GM21367 (cell line): ENCODE results near the gene ATG5.
A peak's percentile ranks its signal among the peaks of the same experiment; 100 is the strongest.
"Not testable (repeated sequence)": the region's sequence is repeated elsewhere in the genome, so short reads cannot be mapped to it uniquely, and the experiment has no call there.

Source experiments
- ATAC-seq: cut with Tn5 transposase; IDR thresholded peaks from one replicate; pipeline ENCODE4 v1.9.1; 2021; ENCODE audit not compliant: unreplicated experiment

ATG5 gene

GRCh38 chr6:106315765-106316374 is 9.7 kb downstream of the ATG5 start:
- ATAC-seq = no peak

- ATAC-seq = no peak
Observed at GRCh38 chr6:106309766-106310373, 15.7 kb downstream of the ATG5 start.

- no peak for ATAC-seq
Observed at GRCh38 chr6:106308985-106309384, 16.6 kb downstream of the ATG5 start.

GRCh38 chr6:106305740-106306139 is 19.8 kb downstream of the ATG5 start:
- no peak for ATAC-seq

- ATAC-seq = no peak
Observed at GRCh38 chr6:106300944-106301343, 24.6 kb downstream of the ATG5 start.

GRCh38 chr6:106300020-106300780 is 25.4 kb downstream of the ATG5 start:
- no peak for ATAC-seq

GRCh38 chr6:106293116-106293515 is 32.4 kb downstream of the ATG5 start:
- no peak for ATAC-seq

GRCh38 chr6:106290954-106291353 is 34.6 kb downstream of the ATG5 start:
- ATAC-seq = no peak

- ATAC-seq = no peak
Observed at GRCh38 chr6:106290032-106290431, 35.5 kb downstream of the ATG5 start.

GRCh38 chr6:106287215-106287614 is 38.3 kb downstream of the ATG5 start:
- no peak for ATAC-seq

- ATAC-seq = no peak
Observed at GRCh38 chr6:106286746-106287145, 38.8 kb downstream of the ATG5 start.

- ATAC-seq = no peak
Observed at GRCh38 chr6:106283481-106283880, 42.1 kb downstream of the ATG5 start.

GRCh38 chr6:106281661-106282060 is 43.9 kb downstream of the ATG5 start:
- no peak for ATAC-seq

GRCh38 chr6:106281088-106281487 is 44.5 kb downstream of the ATG5 start:
- no peak for ATAC-seq

- ATAC-seq = no peak
Observed at GRCh38 chr6:106279179-106279578, 46.4 kb downstream of the ATG5 start.

GRCh38 chr6:106275692-106276091 is 49.9 kb downstream of the ATG5 start:
- ATAC-seq = no peak

GRCh38 chr6:106273087-106273486 is 52.5 kb downstream of the ATG5 start:
- peak; percentile 56 for ATAC-seq

- ATAC-seq = no peak
Observed at GRCh38 chr6:106272287-106272686, 53.3 kb downstream of the ATG5 start.

- ATAC-seq = no peak
Observed at GRCh38 chr6:106270414-106270813, 55.1 kb downstream of the ATG5 start.

GRCh38 chr6:106269268-106269919 is 56.2 kb downstream of the ATG5 start:
- ATAC-seq = not testable (repeated sequence)

- ATAC-seq = not testable (repeated sequence)
Observed at GRCh38 chr6:106268500-106268899, 57.1 kb downstream of the ATG5 start.

GRCh38 chr6:106264433-106264832 is 61.1 kb downstream of the ATG5 start:
- not testable (repeated sequence) for ATAC-seq
